ENCODE measurements around the gene SLC35D1. TPM values are rescaled to one million over a fixed set of nuclear protein-coding genes. Genes with fewer than 3 reads are reported as not detected.

SLC35D1 gene
- total and polyA plus RNA-seq, 2 of the 8 experiments (the other 6 are each of a cell fraction or from before 2014, with no cell fraction given), result 1.2 to 2.7 TPM

DNA sequence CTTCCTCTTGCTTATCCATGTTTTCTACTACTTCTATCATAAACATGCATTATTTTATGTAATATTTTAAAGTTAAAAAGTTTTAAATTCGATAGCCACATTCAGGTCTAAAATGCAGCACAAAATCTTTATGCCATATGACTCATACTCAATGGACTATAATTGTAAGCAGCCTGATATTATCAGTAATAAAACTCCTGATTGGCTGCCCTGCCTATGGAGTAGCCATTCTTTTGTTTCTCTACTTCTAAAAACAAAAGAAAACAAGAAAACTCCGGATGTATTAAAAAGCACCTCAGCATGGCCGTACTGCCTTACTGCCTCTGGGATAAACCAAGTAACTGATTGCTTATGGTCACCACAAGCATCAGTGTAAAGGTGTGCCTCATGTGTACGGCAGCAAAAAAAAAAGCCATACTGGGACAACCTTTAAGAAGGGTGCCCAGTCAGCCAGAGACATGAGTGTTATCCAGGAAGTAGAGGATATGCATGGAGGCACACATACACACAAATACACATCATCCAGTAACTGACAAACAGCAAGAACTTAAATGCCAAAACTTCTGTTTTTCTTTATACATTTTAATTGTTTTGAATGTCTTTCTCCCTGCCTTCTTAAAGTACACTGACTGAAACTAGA is 9.2 kb downstream of the SLC35D1 start:
- Histone ChIP-seq H3K4me2 (ENCODE audit: insufficient read depth in 1 of 2, low read depth in 2 of 2, low read length in 2 of 2) (no peak overlapping the region), H4K8ac (ENCODE audit: extremely low read depth, insufficient read depth, low read length) (no peak overlapping the region), H3K14ac (ENCODE audit: insufficient read length) (no peak overlapping the region), H3K56ac (replicated peaks; ENCODE audit: insufficient read length, low read depth, low read length) (no peak overlapping the region), H3K18ac (ENCODE audit: extremely low read depth, low read length) (no peak overlapping the region), H3K4me1 (replicated peaks in 1 of 4; ENCODE audit: control insufficient read depth in 3 of 4, insufficient read depth in 4 of 4, low read length in 3 of 4) (peaks cover 0 to 4% (median 0%) of the 10 kb centered on the region in 4 experiments; a peak in 1 of 7 replicates), H3K9me3 (ENCODE audit: insufficient read depth in 2 of 2, low read depth in 1 of 2, low read length in 1 of 2) (no peaks in the 10 kb centered on the region), H3K36me3 (ENCODE audit: control insufficient read depth in 2 of 4, insufficient read depth in 4 of 4, low read length in 3 of 4) (peaks cover 0 to 9% (median 0%) of the 10 kb centered on the region in 4 experiments; a peak in 1 of 8 replicates), H3K27ac (ENCODE audit: low read depth, low read length) (no peak overlapping the region), H2AFZ (ENCODE audit: low read length) (no peak overlapping the region), H2BK5ac (ENCODE audit: low read depth, low read length) (no peak overlapping the region), H3K27me3 (replicated peaks in 1 of 4; ENCODE audit: control insufficient read depth in 3 of 4, extremely low read depth in 1 of 4, insufficient read depth in 3 of 4, low read length in 3 of 4) (no peaks in the 10 kb centered on the region), H3K4me3 (ENCODE audit: extremely low read depth in 1 of 4, insufficient read depth in 2 of 4, low read depth in 3 of 4, low read length in 4 of 4) (no peak overlapping the region), H2AK5ac (ENCODE audit: low read depth, low read length) (no peak overlapping the region), H3K9ac (replicated peaks in 1 of 4; ENCODE audit: extremely low read depth in 1 of 4, low read depth in 3 of 4, low read length in 3 of 4) (no peak overlapping the region), H3K23ac (ENCODE audit: insufficient read length) (no peak overlapping the region), H4K91ac (replicated peaks; ENCODE audit: insufficient read length, low read length) (no peak overlapping the region), H2BK20ac (ENCODE audit: low read length) (no peak overlapping the region), H3K23me2 (ENCODE audit: low read depth, low read length) (no peaks in the 10 kb centered on the region), H4K5ac (ENCODE audit: insufficient read length, low read depth, low read length) (no peak overlapping the region), H2BK120ac (replicated peaks; ENCODE audit: low read depth, low read length) (no peak overlapping the region), H3K79me2 (ENCODE audit: control insufficient read depth in 1 of 2, insufficient read depth in 2 of 2, low read length in 2 of 2) (no peaks in the 10 kb centered on the region), H3K79me1 (ENCODE audit: low read depth, low read length) (no peaks in the 10 kb centered on the region), H2BK12ac (ENCODE audit: low read depth, low read length) (no peak overlapping the region), H2BK15ac (ENCODE audit: low read length) (no peak overlapping the region), H4K20me1 (replicated peaks in 1 of 2; ENCODE audit: control insufficient read depth in 1 of 2, insufficient read depth in 2 of 2, low read length in 2 of 2) (no peaks in the 10 kb centered on the region), H3K4ac (replicated peaks; ENCODE audit: insufficient read length, low read depth, low read length) (no peak overlapping the region)
- no peak for DNase-seq (ENCODE audit: low read depth in 1 of 2, low spot score in 2 of 2)
- 92% methylated on average over 4 of the region's 4 CpGs; no CpG with 5 or more reads in 1 of the 2 experiments for WGBS, 2 experiments (ENCODE audit: extremely low coverage in 1 of 2, insufficient coverage in 1 of 2, insufficient read length in 1 of 2, insufficient replicate concordance in 2 of 2, low coverage in 1 of 2, low lambda C conversion rate in 2 of 2, missing lambda C conversion rate in 1 of 2)
- ChIA-PET POLR2A (ENCODE audit: partially characterized antibody) (no interaction called here), CTCF (ENCODE audit: partially characterized antibody) (interaction anchor here (0.8 to 1.7 kb wide), 3 partner anchors 30 to 105 kb away, joined by 3 to 5 read pairs (median 5); no protein-coding TSS in a partner anchor)
- no peak for FAIRE-seq
- TF ChIP-seq SP1 (IDR thresholded peaks at IDR 0.05; ENCODE audit: low read depth, low read length), result no peak
- TF ChIP-seq CHD1 (IDR thresholded peaks at IDR 0.05; ENCODE audit: low read depth, low read length), result no peak
- no peak for TF ChIP-seq CHD2 (IDR thresholded peaks at IDR 0.05; ENCODE audit: low read length)
- TF ChIP-seq ASH2L (IDR thresholded peaks at IDR 0.05; ENCODE audit: low read length), result no peak
- no peak for TF ChIP-seq SRF (IDR thresholded peaks at IDR 0.05; ENCODE audit: low read depth, low read length)
- no peak for TF ChIP-seq CTBP2 (IDR thresholded peaks at IDR 0.05; ENCODE audit: borderline replicate concordance, insufficient read depth, insufficient read length, low read length)
- no peak for TF ChIP-seq SIN3A (conservative IDR thresholded peaks at IDR 0.05 in 1 of 2, IDR thresholded peaks at IDR 0.05 in 1 of 2; ENCODE audit: low read depth in 1 of 2, low read length in 2 of 2)
- TF ChIP-seq JUND (IDR thresholded peaks at IDR 0.05; ENCODE audit: low read length), result no peak
- TF ChIP-seq CBX5 (IDR thresholded peaks at IDR 0.05; ENCODE audit: low read depth, low read length), result no peak
- no peak for TF ChIP-seq EGR1 (IDR thresholded peaks at IDR 0.05; ENCODE audit: borderline replicate concordance, low read depth, low read length)
- no peak for TF ChIP-seq NANOG (IDR thresholded peaks at IDR 0.05; ENCODE audit: insufficient read depth, low read depth, low read length, poor library complexity, severe bottlenecking)
- no peak for TF ChIP-seq SP2 (IDR thresholded peaks at IDR 0.05; ENCODE audit: low read length)
- no peak for TF ChIP-seq RNF2 (IDR thresholded peaks at IDR 0.05; ENCODE audit: borderline replicate concordance, low read depth, low read length, missing control alignments, poor library complexity, severe bottlenecking)
- TF ChIP-seq BACH1 (IDR thresholded peaks at IDR 0.05; ENCODE audit: low read length), result no peak
